Measurements from ENCODE around the gene MUC3A.

The MUC3A gene

DNA sequence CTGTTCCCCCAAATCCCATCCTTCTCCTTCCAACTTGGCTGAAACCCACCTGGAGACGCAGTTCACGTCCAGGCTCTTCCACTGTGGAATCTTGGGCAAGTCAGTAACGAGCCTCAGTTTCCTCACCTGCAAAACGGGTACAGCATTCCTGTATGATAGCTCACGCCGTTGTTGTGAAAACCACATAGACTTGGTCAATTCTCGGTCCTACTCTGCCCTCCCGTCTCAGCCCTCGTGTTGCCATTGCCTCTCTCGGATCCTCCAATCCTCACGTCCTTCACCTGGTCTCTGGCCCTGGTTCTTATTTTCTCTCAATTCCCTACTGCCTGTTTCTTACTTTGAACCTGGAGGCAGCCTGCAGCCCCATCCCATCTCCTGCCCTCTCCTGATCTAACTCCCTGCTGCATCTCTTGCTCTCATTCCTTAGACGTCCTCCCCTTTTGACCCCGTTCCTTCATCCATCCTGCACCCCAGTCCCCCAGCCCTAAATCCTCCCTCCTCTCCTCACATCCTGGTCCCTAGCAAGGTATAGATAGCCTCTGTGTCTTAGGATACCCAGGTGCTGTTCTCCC is 18.0 kb downstream of the MUC3A start:
- Histone ChIP-seq H3K36me3 (ENCODE audit: low read depth) (no peaks in the 10 kb centered on the region), H3K27me3 (ENCODE audit: insufficient read depth, poor library complexity, severe bottlenecking) (peaks cover 52% of the 10 kb centered on the region), H3K27ac (ENCODE audit: poor library complexity, severe bottlenecking) (no peak overlapping the region), H3K4me1 (ENCODE audit: insufficient read depth, poor library complexity, severe bottlenecking) (no peaks in the 10 kb centered on the region), H3K4me3 (ENCODE audit: severe bottlenecking) (no peak overlapping the region), H3K9me3 (ENCODE audit: severe bottlenecking) (no peaks in the 10 kb centered on the region)
- DNase-seq (ENCODE audit: low spot score) (no peak), ATAC-seq (ENCODE audit: low read depth) (0 out of 3 replicates have a peak, but pooled peaks have one; percentile 8)
- TF ChIP-seq, protein P1, sequence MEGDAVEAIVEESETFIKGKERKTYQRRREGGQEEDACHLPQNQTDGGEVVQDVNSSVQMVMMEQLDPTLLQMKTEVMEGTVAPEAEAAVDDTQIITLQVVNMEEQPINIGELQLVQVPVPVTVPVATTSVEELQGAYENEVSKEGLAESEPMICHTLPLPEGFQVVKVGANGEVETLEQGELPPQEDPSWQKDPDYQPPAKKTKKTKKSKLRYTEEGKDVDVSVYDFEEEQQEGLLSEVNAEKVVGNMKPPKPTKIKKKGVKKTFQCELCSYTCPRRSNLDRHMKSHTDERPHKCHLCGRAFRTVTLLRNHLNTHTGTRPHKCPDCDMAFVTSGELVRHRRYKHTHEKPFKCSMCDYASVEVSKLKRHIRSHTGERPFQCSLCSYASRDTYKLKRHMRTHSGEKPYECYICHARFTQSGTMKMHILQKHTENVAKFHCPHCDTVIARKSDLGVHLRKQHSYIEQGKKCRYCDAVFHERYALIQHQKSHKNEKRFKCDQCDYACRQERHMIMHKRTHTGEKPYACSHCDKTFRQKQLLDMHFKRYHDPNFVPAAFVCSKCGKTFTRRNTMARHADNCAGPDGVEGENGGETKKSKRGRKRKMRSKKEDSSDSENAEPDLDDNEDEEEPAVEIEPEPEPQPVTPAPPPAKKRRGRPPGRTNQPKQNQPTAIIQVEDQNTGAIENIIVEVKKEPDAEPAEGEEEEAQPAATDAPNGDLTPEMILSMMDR (IDR thresholded peaks at IDR 0.05; ENCODE audit: poor library complexity, severe bottlenecking), result no peak

DNA sequence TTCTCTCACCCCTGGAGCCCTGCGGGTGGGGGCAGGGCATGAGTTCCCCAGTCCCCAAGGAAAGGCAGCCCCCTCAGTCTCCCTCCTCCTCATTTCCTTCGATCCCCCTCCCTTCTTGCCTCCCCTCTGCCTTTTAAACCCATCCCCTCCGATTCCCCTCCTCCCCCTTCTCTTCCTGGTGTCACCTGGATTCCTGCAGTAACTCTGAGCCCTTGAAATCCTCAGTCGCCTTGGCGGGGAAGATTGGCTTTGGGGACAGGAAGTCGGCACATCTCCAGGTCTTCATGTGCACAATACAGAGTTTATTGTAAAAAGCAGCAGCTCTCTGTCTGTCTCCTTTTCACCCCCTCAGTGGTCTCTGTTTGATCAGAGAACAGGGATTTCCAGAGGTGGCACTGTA is 18.7 kb downstream of the MUC3A start:
- Histone ChIP-seq H3K4me1 (ENCODE audit: insufficient read depth, poor library complexity, severe bottlenecking) (no peaks in the 10 kb centered on the region), H3K4me3 (ENCODE audit: severe bottlenecking) (no peak overlapping the region), H3K27ac (ENCODE audit: poor library complexity, severe bottlenecking) (no peak overlapping the region), H3K9me3 (ENCODE audit: severe bottlenecking) (no peaks in the 10 kb centered on the region), H3K36me3 (ENCODE audit: low read depth) (no peaks in the 10 kb centered on the region), H3K27me3 (ENCODE audit: insufficient read depth, poor library complexity, severe bottlenecking) (peaks cover 52% of the 10 kb centered on the region)
- DNase-seq (ENCODE audit: low spot score) (no peak), ATAC-seq (ENCODE audit: low read depth) (no peak)
- TF ChIP-seq, protein P1 (IDR thresholded peaks at IDR 0.05; ENCODE audit: poor library complexity, severe bottlenecking), result no peak

DNA sequence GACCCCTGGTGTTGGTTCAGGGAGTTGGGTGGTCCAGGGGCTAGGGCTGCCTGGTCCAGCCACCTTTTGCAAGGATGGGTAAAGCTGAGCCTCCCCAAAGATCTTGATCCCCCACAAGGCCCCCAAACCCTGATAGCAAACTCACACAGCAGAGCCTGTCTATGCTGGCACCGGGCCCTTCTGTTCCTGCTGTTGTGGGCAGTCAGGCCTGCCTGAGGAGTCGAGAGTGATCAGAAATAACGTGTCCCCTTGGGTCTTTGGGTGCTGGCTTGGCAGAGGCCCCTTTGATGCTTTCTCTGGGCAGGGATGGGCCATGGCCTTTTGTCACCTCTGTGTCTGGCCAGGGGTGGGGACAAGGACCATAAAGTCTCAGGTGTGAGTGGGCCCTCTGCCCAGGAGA is 19.3 kb downstream of the MUC3A start:
- Histone ChIP-seq H3K9me3 (ENCODE audit: severe bottlenecking) (no peaks in the 10 kb centered on the region), H3K36me3 (ENCODE audit: low read depth) (no peaks in the 10 kb centered on the region), H3K4me3 (ENCODE audit: severe bottlenecking) (no peak overlapping the region), H3K27me3 (ENCODE audit: insufficient read depth, poor library complexity, severe bottlenecking) (peaks cover 49% of the 10 kb centered on the region), H3K27ac (ENCODE audit: poor library complexity, severe bottlenecking) (no peak overlapping the region), H3K4me1 (ENCODE audit: insufficient read depth, poor library complexity, severe bottlenecking) (no peaks in the 10 kb centered on the region)
- TF ChIP-seq, protein P1 (IDR thresholded peaks at IDR 0.05; ENCODE audit: poor library complexity, severe bottlenecking), result no peak
- DNase-seq (ENCODE audit: low spot score), result no peak
- ATAC-seq (ENCODE audit: low read depth), result no peak

DNA sequence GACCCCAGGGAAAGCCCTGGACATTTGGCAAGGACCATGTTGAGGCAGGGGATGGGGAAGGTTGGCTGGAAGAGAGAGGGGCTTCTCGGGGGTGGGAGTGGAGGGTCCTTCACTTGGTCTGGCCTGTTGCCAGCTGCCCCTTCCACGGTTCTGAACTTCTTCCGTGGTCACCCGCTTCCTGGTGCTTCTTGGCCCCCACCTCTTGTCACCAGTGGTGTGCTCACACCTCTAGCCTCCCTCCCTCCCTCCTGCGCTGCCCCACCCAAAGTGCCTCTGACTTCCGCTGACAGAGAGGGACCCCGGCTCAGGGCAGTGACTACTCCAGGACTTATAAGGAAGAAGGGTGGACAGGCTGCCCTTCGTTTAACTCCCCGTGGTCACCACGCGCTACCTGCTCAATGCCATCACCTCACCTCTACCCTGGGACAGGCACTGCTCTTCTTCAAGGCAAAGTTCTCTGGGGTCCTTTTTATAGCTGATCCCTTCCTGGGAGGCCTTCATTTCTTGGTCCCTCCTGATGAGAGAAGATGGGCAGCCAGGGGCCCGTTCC is 19.8 kb downstream of the MUC3A start, which contains the start of gene MUC12:
Gene MUC12, plus strand, starts transcription at position 500 of the 550 bp plus-strand sequence. CDS start 58 bp downstream, outside the sequence.
- TF ChIP-seq, protein P1 (IDR thresholded peaks at IDR 0.05; ENCODE audit: poor library complexity, severe bottlenecking), result no peak
- Histone ChIP-seq H3K36me3 (ENCODE audit: low read depth) (no peaks in the 10 kb centered on the region), H3K4me1 (ENCODE audit: insufficient read depth, poor library complexity, severe bottlenecking) (no peaks in the 10 kb centered on the region), H3K27me3 (ENCODE audit: insufficient read depth, poor library complexity, severe bottlenecking) (peaks cover 44% of the 10 kb centered on the region), H3K4me3 (ENCODE audit: severe bottlenecking) (no peak within 1 kb of the TSS), H3K27ac (ENCODE audit: poor library complexity, severe bottlenecking) (no peak within 1 kb of the TSS), H3K9me3 (ENCODE audit: severe bottlenecking) (no peaks in the 10 kb centered on the region)
- ATAC-seq (ENCODE audit: low read depth), result no peak
- no peak for DNase-seq (ENCODE audit: low spot score)

All from RWPE2 (cell line).